Stomach (tissue), 9 donors: ENCODE measurements around the gene ATP6V1C2. TPM values are rescaled to one million over a fixed set of nuclear protein-coding genes. Genes with fewer than 3 reads are reported as not detected.

Experiments
- DNase-seq, 2 donors: peaks; one replicate each; pipeline versions ENCODE4 v3.0.0 to v3.0.0-alpha.2; 2013 to 2019
- H3K27ac ChIP-seq, 5 donors: fragments of 200-600 bp in 4 of 5; sonication (generic) in 4 of 5; one replicate each; pipeline ENCODE4 v1.5.1; 2013 to 2019; ENCODE audit warnings: mild to moderate bottlenecking in 1 of 5, moderate library complexity in 1 of 5
- H3K27me3 ChIP-seq, 3 donors: fragments of 200-600 bp; sonication (generic); one replicate each; pipeline ENCODE4 v1.5.1; 2017 to 2019; ENCODE audit warnings: mixed run types in 1 of 3
- H3K36me3 ChIP-seq, 4 donors: fragments of 200-600 bp; sonication (generic); 1 replicate in 3 of 4; 2 replicates in 1 of 4; pipeline ENCODE4 v1.5.1; 2016 to 2019
- H3K4me1 ChIP-seq, 4 donors: fragments of 200-600 bp; sonication (generic); one replicate each; pipeline ENCODE4 v1.5.1; 2016 to 2019
- H3K4me3 ChIP-seq, 4 donors: fragments of 200-600 bp; sonication (generic) in 3 of 4; one replicate each; pipeline ENCODE4 v1.5.1; 2016 to 2019; ENCODE audit warnings: mild to moderate bottlenecking in 1 of 4
- H3K9me3 ChIP-seq, 4 donors: fragments of 200-600 bp; sonication (generic); one replicate each; pipeline ENCODE4 v1.5.1; 2016 to 2019
- EP300 ChIP-seq: sonication (generic); formaldehyde crosslinking; IDR thresholded peaks from one replicate; pipeline ENCODE4 v1.6.1; 2017; ENCODE audit warnings: antibody characterized with exemption
- POLR2A ChIP-seq, 4 donors: fragments of 450-650 bp; IDR thresholded peaks; one replicate each; pipeline ENCODE4 v1.6.1; 2016; ENCODE audit warnings: antibody characterized with exemption in 4 of 4, control low read depth in 2 of 4, mild to moderate bottlenecking in 1 of 4, moderate library complexity in 1 of 4
- POLR2AphosphoS5 ChIP-seq, 3 donors: sonication (generic); formaldehyde crosslinking; IDR thresholded peaks; one replicate each; pipeline ENCODE4 v1.6.1; 2016; ENCODE audit warnings: antibody characterized with exemption in 3 of 3
- WGBS, 5 donors: extraction: QIAGEN DNeasy Blood & Tissue Kit in 3 of 5; methylation state at CpG; one replicate each; pipeline versions ENCODE4 v1.1.5 to v1.1.7; 2013 to 2018; 5-methylcytosine and 5-hydroxymethylcytosine counted together
- intact Hi-C: fragments of 100-400 bp; cut with DNase I; formaldehyde crosslinking; loops from one replicate; pipeline ENCODE4 v1.15.1; 2023; ENCODE audit warnings: low total_unique reads
- polyA plus RNA-seq, 3 donors: library from polyadenylated mRNA; stranded (reverse); fragments of 200-250 nt; gene quantifications; one replicate each; pipeline ENCODE4 v1.2.3, GENCODE V29; 2013
- total RNA-seq, 5 donors: library from RNA; depleted of rRNA; stranded (reverse); fragments of >200 nt; gene quantifications; one replicate each; pipeline versions ENCODE4 v1.1.0 to v1.2.3, GENCODE V29; 2014 to 2016
- TF ChIP-seq, protein P1 (sequence below), 7 experiments: fragments of 450-650 bp in 4 of 7; fragments of 200-600 bp in 3 of 7; sonication (generic) in 3 of 7; IDR thresholded peaks; one replicate each; pipeline ENCODE4 v1.5.1; 2016 to 2019; ENCODE audit warnings: antibody characterized with exemption in 7 of 7, control low read depth in 2 of 7, mild to moderate bottlenecking in 1 of 7
- donor health status: healthy with polysubstance abuse.
- donor health status: Bipolar disorder and iron deficiency.
- donor health status: healthy.

Gene ATP6V1C2
- total and polyA plus RNA-seq, 8 donors = 0.61 to 143 (median 1.1) TPM; not detected in 3

DNA sequence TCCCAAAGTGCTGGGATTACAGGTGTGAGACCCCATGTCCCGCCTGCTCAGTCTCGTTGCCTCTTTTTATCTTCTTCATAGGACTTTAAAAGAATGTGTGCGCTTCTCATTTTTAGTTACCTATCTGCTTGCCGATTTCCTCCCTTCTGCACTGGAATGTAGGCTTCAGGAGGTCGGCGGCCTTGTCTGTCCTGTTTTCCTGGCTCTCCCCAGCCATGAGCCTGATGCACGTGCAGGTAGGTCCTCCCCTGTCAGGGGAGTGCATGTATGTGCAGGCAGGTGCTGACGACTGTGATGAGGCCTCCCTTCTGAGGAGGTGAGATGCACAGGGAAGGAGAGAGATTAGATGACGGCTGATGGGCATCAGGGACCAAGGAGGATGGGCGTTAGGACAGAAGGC is 13.6 kb upstream of the ATP6V1C2 start:
- intact Hi-C loops = no loop called here
- DNase-seq = no peak
- no peaks in the 10 kb centered on the region for H3K36me3 ChIP-seq
- no peak overlapping the region for H3K27ac ChIP-seq
- TF ChIP-seq, protein P1, sequence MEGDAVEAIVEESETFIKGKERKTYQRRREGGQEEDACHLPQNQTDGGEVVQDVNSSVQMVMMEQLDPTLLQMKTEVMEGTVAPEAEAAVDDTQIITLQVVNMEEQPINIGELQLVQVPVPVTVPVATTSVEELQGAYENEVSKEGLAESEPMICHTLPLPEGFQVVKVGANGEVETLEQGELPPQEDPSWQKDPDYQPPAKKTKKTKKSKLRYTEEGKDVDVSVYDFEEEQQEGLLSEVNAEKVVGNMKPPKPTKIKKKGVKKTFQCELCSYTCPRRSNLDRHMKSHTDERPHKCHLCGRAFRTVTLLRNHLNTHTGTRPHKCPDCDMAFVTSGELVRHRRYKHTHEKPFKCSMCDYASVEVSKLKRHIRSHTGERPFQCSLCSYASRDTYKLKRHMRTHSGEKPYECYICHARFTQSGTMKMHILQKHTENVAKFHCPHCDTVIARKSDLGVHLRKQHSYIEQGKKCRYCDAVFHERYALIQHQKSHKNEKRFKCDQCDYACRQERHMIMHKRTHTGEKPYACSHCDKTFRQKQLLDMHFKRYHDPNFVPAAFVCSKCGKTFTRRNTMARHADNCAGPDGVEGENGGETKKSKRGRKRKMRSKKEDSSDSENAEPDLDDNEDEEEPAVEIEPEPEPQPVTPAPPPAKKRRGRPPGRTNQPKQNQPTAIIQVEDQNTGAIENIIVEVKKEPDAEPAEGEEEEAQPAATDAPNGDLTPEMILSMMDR (IDR thresholded peaks at IDR 0.05) = no peak
- TF ChIP-seq EP300 = no peak
- no peak for TF ChIP-seq POLR2AphosphoS5 (IDR thresholded peaks at IDR 0.05)
- no peak for TF ChIP-seq POLR2A (IDR thresholded peaks at IDR 0.05)
- H3K4me1 ChIP-seq = no peaks in the 10 kb centered on the region
- WGBS, 5 donors = 53 to 63% (median 60%) methylated on average over 10 of the region's 10 CpGs
- peaks cover 0 to 52% (median 23%) of the 10 kb centered on the region in 3 donors for H3K27me3 ChIP-seq
- no peaks in the 10 kb centered on the region for H3K9me3 ChIP-seq
- no peak overlapping the region for H3K4me3 ChIP-seq

DNA sequence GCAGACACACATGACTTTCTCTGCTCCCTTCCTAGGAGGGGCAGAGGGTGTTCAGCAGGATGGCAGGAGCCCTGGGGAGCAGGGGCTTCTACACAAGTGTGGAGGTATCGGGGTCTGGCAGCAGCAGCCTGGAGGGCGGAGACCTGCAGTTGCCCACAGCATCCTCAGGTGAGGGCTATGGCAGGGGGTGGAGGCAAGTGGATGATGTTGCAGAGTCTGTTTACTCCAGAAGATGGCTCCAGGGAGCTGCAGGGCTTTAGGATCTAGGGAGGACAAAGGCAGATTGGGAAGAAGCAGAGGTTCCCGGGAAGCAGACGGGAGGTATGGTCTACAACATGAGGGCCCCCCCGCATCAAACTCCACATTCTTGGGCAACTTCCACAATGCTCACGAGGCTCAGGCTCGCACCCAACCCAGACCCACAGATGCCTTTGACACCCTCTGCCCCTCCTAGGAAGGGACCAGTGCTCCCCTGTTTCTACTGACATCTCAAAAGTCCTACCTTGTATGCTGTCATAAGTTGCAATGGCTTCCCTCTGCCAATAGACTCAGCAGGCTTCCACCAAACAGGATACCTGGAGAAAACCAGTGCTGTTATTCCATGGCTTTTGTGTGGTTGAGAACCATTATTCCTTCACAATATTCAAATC is 12.0 kb upstream of the ATP6V1C2 start:
- Histone ChIP-seq H3K9me3 (no peaks in the 10 kb centered on the region), H3K27ac (no peak overlapping the region), H3K4me1 (no peaks in the 10 kb centered on the region), H3K4me3 (no peak overlapping the region), H3K36me3 (no peaks in the 10 kb centered on the region), H3K27me3 (peaks cover 0 to 52% (median 23%) of the 10 kb centered on the region in 3 donors)
- intact Hi-C loops = no loop called here
- 14 to 30% (median 17%) methylated on average over 6 to 7 of the region's 7 CpGs for WGBS, 5 donors
- peak in 1 of 2 donors; percentile 24 for DNase-seq
- TF ChIP-seq, protein P1 (IDR thresholded peaks at IDR 0.05) = no peak
- TF ChIP-seq POLR2A (IDR thresholded peaks at IDR 0.05) (no peak), EP300 (no peak), POLR2AphosphoS5 (IDR thresholded peaks at IDR 0.05) (no peak)

DNA sequence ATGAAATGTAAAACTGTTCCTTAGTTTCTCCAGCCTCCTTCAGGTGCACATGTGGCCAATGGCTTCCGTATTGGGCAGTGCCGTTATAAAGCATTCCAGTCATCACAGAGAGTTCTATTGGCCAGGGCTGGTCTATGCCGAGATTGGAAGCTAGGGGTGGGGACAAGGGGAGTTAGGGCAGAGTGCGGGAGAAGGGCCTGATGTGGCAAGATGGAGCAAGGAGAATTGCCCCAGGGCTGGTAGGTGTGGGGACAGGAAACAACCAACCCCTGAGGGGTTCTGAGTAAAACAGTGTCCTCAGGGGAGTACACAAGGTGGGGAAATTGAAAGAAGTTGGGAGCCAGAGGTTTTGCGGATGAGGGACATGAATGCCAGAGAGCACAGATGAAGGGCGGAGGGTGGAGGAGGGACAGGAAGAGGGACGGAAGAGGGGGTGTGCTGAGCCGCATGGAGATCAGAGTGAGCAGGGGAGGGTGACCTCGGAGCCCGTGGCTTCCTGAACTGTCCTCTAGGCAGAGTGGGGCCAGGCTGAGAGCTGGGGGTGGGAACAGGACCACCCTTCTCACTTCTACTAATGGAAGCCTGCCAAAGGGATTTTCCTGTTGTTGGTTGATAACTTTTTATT is 9.1 kb upstream of the ATP6V1C2 start:
- intact Hi-C loops = no loop called here
- Histone ChIP-seq H3K4me3 (no peak overlapping the region), H3K36me3 (no peaks in the 10 kb centered on the region), H3K4me1 (peaks cover 0 to 2% (median under 1%) of the 10 kb centered on the region in 4 donors), H3K9me3 (no peaks in the 10 kb centered on the region), H3K27ac (no peak overlapping the region), H3K27me3 (peaks cover 0 to 52% (median 23%) of the 10 kb centered on the region in 3 donors)
- DNase-seq = peak in 1 of 2 donors; percentile 16
- WGBS, 5 donors = 37 to 49% (median 40%) methylated on average over 10 of the region's 10 CpGs
- TF ChIP-seq EP300 (no peak), POLR2A (IDR thresholded peaks at IDR 0.05) (no peak), POLR2AphosphoS5 (IDR thresholded peaks at IDR 0.05) (no peak)
- TF ChIP-seq, protein P1 (IDR thresholded peaks at IDR 0.05) = no peak

DNA sequence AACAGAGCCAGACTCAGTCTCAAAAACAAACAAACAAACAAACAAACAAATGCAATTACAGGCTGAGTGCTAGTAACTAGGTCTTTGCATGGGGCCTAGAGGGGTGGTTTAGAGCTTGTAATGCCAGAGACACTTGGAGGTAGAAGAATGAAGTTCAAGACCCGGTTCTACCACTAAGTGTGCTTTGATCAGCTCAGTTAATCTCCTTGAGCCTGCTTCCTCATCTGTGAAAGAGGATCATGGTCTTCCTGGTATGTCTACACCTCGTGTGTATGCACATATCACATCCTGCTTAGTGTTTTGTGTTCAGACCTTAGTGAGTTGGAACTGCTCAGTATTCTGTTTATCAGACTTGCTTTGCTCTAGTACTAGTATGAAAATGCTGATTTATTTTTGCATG is 4.8 kb upstream of the ATP6V1C2 start:
- intact Hi-C loops = no loop called here
- no peak for TF ChIP-seq EP300
- no peak for TF ChIP-seq POLR2A (IDR thresholded peaks at IDR 0.05)
- no peak for TF ChIP-seq POLR2AphosphoS5 (IDR thresholded peaks at IDR 0.05)
- TF ChIP-seq, protein P1 (IDR thresholded peaks at IDR 0.05) = no peak
- H3K27me3 ChIP-seq = peaks cover 0 to 40% (median 21%) of the 10 kb centered on the region in 3 donors
- H3K36me3 ChIP-seq = no peaks in the 10 kb centered on the region
- WGBS, 5 donors = 49 to 63% (median 54%) methylated on average over 2 of the region's 2 CpGs
- H3K4me1 ChIP-seq = peaks cover 5 to 22% (median 12%) of the 10 kb centered on the region in 4 donors
- no peaks in the 10 kb centered on the region for H3K9me3 ChIP-seq
- H3K4me3 ChIP-seq = no peak overlapping the region
- peak overlapping the region in 1 of 5 donors; percentile 22 for H3K27ac ChIP-seq
- no peak for DNase-seq
